Sciatic nerve (tissue), 2 donors: ENCODE results near the gene PAK6. TPM values are rescaled to one million over a fixed set of nuclear protein-coding genes. Genes with fewer than 3 reads are reported as not detected.

ENCODE experiments used
- ATAC-seq: fragments of 200-7000 bp; cut with Tn5 transposase; one replicate; pipeline ENCODE4 v1.9.1; 2020; ENCODE audit warnings: mild to moderate bottlenecking, moderate library complexity
- DNase-seq: peaks from one replicate; pipeline ENCODE4 v3.0.0-alpha.2; 2020; ENCODE audit warnings: low spot score
- intact Hi-C: fragments of 100-400 bp; cut with DNase I; formaldehyde crosslinking; loops from one replicate; pipeline ENCODE4 v1.14.2; 2022
- total RNA-seq: library from RNA; stranded (reverse); fragmentation: NEBNext Ultra II Directional; extraction: Animal tissue kit (Norgen Biotek cat#: 25700); gene quantifications from one replicate; pipeline ENCODE4 v1.2.1, GENCODE V29; 2021
- donor health status: DM: no; HTN: no; CAD: no.
- donor health status: DM: no; HTN: no; CAD: no.

The PAK6 gene
- total RNA-seq, 1 donor from 2014 or later: 0.31 TPM

- intact Hi-C loops: loop anchor here (5.0 kb wide), 2 partner anchors 53 to 223 kb away; no protein-coding TSS in a partner anchor
- DNase-seq (no peak), ATAC-seq (no peak)
Measured at GRCh38 chr15:40270246-40270995, 31.6 kb downstream of the PAK6 start.

- intact Hi-C loops: loop anchor here (5.0 kb wide), 2 partner anchors 55 to 225 kb away; no protein-coding TSS in a partner anchor
- DNase-seq (no peak), ATAC-seq (no peak)
Measured at GRCh38 chr15:40271685-40272484, 33.0 kb downstream of the PAK6 start.

DNA sequence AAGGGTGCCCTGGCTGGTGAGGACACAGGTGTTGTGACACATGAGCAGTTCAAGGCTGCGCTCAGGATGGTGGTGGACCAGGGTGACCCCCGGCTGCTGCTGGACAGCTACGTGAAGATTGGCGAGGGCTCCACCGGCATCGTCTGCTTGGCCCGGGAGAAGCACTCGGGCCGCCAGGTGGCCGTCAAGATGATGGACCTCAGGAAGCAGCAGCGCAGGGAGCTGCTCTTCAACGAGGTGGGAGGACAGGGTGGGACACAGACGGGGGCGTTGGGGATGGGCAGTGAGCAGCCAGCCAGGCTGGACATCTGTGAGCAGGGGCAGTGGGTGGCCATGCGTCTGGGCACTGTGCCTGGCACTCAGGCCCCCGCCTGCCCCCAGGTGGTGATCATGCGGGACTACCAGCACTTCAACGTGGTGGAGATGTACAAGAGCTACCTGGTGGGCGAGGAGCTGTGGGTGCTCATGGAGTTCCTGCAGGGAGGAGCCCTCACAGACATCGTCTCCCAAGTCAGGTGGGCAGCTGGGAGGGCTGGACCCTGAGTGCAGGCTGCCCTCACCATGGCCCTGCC is 33.7 kb downstream of the PAK6 start:
- ATAC-seq (no peak), DNase-seq (no peak)
- intact Hi-C loops: loop anchor here (5.0 kb wide), 2 partner anchors 55 to 225 kb away; no protein-coding TSS in a partner anchor

DNA sequence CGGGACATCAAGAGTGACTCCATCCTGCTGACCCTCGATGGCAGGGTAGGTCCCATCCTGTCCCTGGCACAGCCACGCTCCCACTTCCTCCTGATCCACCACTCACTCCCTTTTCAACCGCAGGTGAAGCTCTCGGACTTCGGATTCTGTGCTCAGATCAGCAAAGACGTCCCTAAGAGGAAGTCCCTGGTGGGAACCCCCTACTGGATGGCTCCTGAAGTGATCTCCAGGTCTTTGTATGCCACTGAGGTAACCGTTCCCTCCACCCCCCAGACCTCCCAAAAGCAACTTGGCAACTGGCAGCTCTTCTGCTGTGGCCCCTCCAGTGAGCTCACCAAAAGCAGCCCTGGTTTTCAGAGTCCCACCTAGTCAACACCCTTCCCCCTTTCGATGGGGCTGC is 34.6 kb downstream of the PAK6 start:
- no peak for ATAC-seq
- intact Hi-C loops: loop anchor here (5.0 kb wide), 2 partner anchors 56 to 226 kb away; no protein-coding TSS in a partner anchor
- no peak for DNase-seq

DNA sequence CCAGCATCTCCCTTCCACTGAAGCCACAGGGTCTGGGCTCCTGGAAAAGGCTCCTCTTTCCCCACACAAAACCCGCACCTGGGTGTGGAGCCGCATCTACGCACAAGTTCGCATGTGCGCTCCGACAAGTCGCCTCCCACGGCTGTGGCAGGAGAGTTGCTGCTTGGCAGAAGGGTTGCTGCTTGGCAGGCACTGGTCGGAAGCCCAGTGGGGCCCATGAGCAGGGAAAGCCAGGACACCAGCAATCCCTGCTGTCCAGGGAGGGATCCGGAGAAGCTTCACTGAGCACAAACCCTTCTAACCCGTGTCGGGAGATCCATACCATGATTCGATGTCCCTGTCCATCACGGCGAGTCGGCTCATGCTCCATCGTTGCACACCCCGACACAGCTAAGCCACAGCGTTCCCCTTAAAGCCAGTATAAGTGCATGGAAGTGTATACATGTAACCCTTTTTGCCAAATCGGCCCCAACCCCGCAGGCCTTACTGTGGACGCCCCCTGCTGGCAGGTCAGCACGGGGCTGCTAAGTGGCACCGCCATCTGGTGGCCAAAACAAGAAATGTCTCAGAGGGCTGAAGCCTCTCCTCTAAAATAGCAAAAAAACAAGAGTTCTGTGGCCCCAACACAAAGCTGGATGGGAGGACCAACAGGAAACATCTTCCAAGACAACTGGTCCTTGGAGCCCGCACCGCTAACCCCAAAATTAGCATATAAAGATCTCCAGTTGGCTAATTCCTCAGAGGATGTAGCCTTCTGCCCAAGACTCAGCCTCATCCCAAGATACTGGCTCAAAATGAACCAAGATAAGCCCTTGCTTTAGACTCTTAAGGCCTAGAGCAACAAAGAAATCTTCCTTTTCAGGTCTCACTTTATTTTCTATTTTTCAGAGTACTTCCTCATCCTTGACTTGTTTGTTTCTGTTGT is 35.7 kb downstream of the PAK6 start:
- peak; percentile 91 for DNase-seq
- intact Hi-C loops: loop anchor here (5.0 kb wide), 2 partner anchors 57 to 227 kb away; no protein-coding TSS in a partner anchor
- ATAC-seq: peak; percentile 34

- DNase-seq (no peak), ATAC-seq (no peak)
- intact Hi-C loops: no loop called here
Measured at GRCh38 chr15:40275523-40275922, 36.7 kb downstream of the PAK6 start.

DNA sequence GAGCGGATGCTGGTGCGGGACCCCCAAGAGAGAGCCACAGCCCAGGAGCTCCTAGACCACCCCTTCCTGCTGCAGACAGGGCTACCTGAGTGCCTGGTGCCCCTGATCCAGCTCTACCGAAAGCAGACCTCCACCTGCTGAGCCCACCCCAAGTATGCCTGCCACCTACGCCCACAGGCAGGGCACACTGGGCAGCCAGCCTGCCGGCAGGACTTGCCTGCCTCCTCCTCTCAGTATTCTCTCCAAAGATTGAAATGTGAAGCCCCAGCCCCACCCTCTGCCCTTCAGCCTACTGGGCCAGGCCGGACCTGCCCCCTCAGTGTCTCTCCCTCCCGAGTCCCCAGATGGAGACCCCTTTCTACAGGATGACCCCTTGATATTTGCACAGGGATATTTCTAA is 37.1 kb downstream of the PAK6 start:
- intact Hi-C loops: no loop called here
- ATAC-seq (no peak), DNase-seq (no peak)

DNA sequence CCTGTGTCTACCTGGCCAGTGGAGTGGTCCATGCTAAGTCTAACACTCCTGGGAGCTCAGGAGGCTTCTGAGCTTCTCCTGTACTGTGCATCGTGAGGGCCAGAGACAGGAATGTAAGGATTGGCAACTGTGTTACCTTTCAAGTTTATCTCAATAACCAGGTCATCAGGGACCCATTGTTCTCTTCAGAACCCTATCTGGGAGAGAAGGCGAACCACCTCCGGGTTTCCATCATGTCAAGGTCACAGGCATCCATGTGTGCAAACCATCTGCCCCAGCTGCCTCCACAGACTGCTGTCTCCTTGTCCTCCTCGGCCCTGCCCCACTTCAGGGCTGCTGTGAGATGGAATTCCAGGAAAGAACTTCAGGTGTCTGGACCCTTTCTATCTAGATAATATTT is 38.1 kb downstream of the PAK6 start:
- ATAC-seq (no peak), DNase-seq (no peak)
- intact Hi-C loops: no loop called here

DNA sequence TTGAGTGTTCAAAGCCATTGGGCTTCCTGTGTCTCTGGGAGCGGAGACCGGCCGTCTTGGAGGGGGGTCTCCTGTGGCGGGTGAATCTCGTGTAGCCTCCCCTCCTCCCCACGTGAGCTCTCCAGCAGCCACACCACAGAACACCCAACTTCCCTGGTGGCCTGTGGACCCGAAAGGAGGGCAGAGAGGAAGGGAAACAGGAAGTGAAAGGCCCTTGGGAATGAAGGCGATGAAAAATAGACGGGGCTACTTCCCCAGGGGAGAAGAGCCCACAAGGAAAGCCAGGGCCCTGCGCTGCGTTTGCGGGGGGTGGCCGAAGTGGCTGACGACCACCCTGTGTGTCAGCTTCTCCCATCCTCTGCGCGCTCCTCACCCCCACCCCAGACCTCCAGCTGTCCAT is 38.6 kb downstream of the PAK6 start:
- ATAC-seq (no peak), DNase-seq (no peak)
- intact Hi-C loops: no loop called here

GRCh38 chr15:40278026-40278425 is 39.2 kb downstream of the PAK6 start:
- no peak for DNase-seq
- intact Hi-C loops: no loop called here
- no peak for ATAC-seq

DNA sequence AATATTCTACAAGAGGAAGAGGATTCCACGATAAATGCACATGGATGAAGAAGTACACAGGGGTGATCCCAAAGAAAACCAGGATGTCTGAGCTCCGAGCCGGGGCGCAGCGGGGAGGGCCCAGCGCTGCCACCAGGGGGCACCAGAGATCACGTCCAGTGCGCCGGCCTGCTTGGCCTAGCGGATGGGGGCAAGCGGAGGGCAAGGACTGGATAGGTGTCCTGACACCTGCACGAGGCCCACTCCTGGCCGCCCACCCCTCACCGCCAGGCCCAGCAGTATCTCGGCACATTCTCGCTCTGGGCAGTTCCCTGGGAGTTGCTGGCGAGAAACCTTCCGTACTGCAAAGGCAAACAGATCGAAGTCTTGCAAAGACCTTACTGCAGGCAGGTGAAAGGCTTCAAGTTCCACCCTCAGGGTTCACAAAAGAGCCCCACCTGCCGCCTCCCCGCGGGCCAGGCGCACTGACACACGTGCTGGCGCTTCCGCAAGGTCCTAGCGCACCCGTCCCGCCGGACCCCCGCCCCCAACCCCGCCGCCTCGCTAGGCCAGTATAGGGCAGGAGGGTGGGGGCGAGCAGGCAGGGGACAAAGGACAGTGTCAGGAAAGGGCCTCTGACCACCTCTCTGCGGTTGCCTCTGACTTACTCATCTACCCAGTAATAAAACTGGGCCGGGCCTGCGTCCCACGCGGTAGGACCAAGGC is 40.7 kb downstream of the PAK6 start:
- DNase-seq (peak; percentile 89), ATAC-seq (peak; percentile 76)
- intact Hi-C loops: loop anchor here (5.0 kb wide), 1 partner anchor 143 kb away; no protein-coding TSS in a partner anchor

- ATAC-seq (no peak), DNase-seq (no peak)
- intact Hi-C loops: loop anchor here (5.0 kb wide), 1 partner anchor 142 kb away; no protein-coding TSS in a partner anchor
Measured at GRCh38 chr15:40280260-40281056, 41.6 kb downstream of the PAK6 start.

- DNase-seq: no peak
- intact Hi-C loops: loop anchor here (5.0 kb wide), 1 partner anchor 141 kb away; no protein-coding TSS in a partner anchor
Measured at GRCh38 chr15:40281057-40281800, 42.4 kb downstream of the PAK6 start.

GRCh38 chr15:40281801-40282146 is 42.9 kb downstream of the PAK6 start:
- no peak for ATAC-seq
- intact Hi-C loops: loop anchor here (5.0 kb wide), 1 partner anchor 141 kb away; no protein-coding TSS in a partner anchor

More at GRCh38 chr15:40281057-40281800, 42.4 kb downstream of the PAK6 start:
- ATAC-seq: no peak

GRCh38 chr15:40282147-40282868 is 43.4 kb downstream of the PAK6 start:
- intact Hi-C loops: loop anchor here (5.0 kb wide), 1 partner anchor 140 kb away; no protein-coding TSS in a partner anchor
- DNase-seq: no peak
- no peak for ATAC-seq

More at GRCh38 chr15:40281801-40282146, 42.9 kb downstream of the PAK6 start:
- DNase-seq: no peak
